Mesendoderm (in vitro differentiated cells): ENCODE data around the gene MPIG6B.

Source experiments
- DNase-seq: peaks from one replicate; pipeline ENCODE4 v3.0.0; 2013
- H2AK5ac ChIP-seq: 2 replicates; pipeline ENCODE4 v1.6.1; 2013; ENCODE audit warnings: low read length, inconsistent platforms
- H2BK120ac ChIP-seq: 2 replicates; pipeline ENCODE4 v1.6.1; 2013; ENCODE audit warnings: low read depth, mild to moderate bottlenecking, low read length, moderate library complexity, mixed read lengths
- H2BK15ac ChIP-seq: replicated peaks from 2 replicates; pipeline ENCODE4 v1.6.1; 2013; ENCODE audit warnings: low read depth, mild to moderate bottlenecking, moderate library complexity
- H2BK5ac ChIP-seq: 2 replicates; pipeline ENCODE4 v1.6.1; 2013; ENCODE audit warnings: low read length, inconsistent platforms
- H3K18ac ChIP-seq: 2 replicates; pipeline ENCODE4 v1.6.1; 2013; ENCODE audit warnings: mild to moderate bottlenecking, low read length, mixed read lengths
- H3K23ac ChIP-seq: one replicate; pipeline ENCODE4 v1.6.1; 2013; ENCODE audit warnings: low read length
- H3K27ac ChIP-seq: 2 replicates; pipeline ENCODE4 v1.5.1; 2013; ENCODE audit warnings: low read depth, mild to moderate bottlenecking, inconsistent platforms, low read length, moderate library complexity
- H3K27me3 ChIP-seq: 2 replicates; pipeline ENCODE4 v1.6.1; 2013; ENCODE audit warnings: low read length, control low read depth, mild to moderate bottlenecking, inconsistent platforms; ENCODE audit not compliant: insufficient read depth, poor library complexity
- H3K36me3 ChIP-seq: 2 replicates; pipeline ENCODE4 v1.6.1; 2013; ENCODE audit warnings: low read length, inconsistent platforms; ENCODE audit not compliant: control insufficient read depth, insufficient read depth
- H3K4ac ChIP-seq: one replicate; pipeline ENCODE4 v1.6.1; 2013; ENCODE audit warnings: low read depth, mild to moderate bottlenecking, low read length, moderate library complexity
- H3K4me1 ChIP-seq: 2 replicates; pipeline ENCODE4 v1.6.1; 2013; ENCODE audit warnings: low read depth, low read length, inconsistent platforms; ENCODE audit not compliant: control insufficient read depth
- H3K4me2 ChIP-seq: 2 replicates; pipeline ENCODE4 v1.6.1; 2013; ENCODE audit warnings: low read length
- H3K4me3 ChIP-seq: 2 replicates; pipeline ENCODE4 v1.5.1; 2013; ENCODE audit warnings: mild to moderate bottlenecking, low read length
- H3K56ac ChIP-seq: one replicate; pipeline ENCODE4 v1.6.1; 2013; ENCODE audit warnings: low read length
- H3K79me1 ChIP-seq: 2 replicates; pipeline ENCODE4 v1.6.1; 2013; ENCODE audit warnings: low read length, inconsistent platforms
- H3K79me2 ChIP-seq: 2 replicates; pipeline ENCODE4 v1.6.1; 2013; ENCODE audit warnings: mild to moderate bottlenecking, low read length; ENCODE audit not compliant: control insufficient read depth, insufficient read depth
- H3K9ac ChIP-seq: 2 replicates; pipeline ENCODE4 v1.6.1; 2013; ENCODE audit warnings: low read length, inconsistent platforms
- H4K5ac ChIP-seq: one replicate; pipeline ENCODE4 v1.6.1; 2013; ENCODE audit warnings: low read length
- H4K8ac ChIP-seq: one replicate; pipeline ENCODE4 v1.6.1; 2013; ENCODE audit warnings: low read depth, mild to moderate bottlenecking, control low read depth, low read length, moderate library complexity
- WGBS: extraction: QIAGEN DNeasy Blood & Tissue Kit; methylation state at CpG from one replicate; pipeline ENCODE4 v1.1.7; 2013; ENCODE audit warnings: low lambda C conversion rate, missing lambda C conversion rate; ENCODE audit not compliant: insufficient coverage; ENCODE audit errors: extremely low coverage; 5-methylcytosine and 5-hydroxymethylcytosine counted together

MPIG6B gene

GRCh38 chr6:31765910-31766794 lies 43.0 kb downstream of the MPIG6B start:
- no peak overlapping the region for H3K4me3 ChIP-seq
- H3K79me2 ChIP-seq = no peaks in the 10 kb centered on the region

GRCh38 chr6:31767096-31767645 lies 44.0 kb downstream of the MPIG6B start:
- DNase-seq = peak; percentile 42
- Histone ChIP-seq H3K56ac (no peak overlapping the region), H3K27ac (no peak overlapping the region), H3K79me1 (no peaks in the 10 kb centered on the region), H2BK5ac (no peak overlapping the region), H2BK120ac (no peak overlapping the region), H3K18ac (no peak overlapping the region), H2BK15ac (no peak overlapping the region), H3K27me3 (no peaks in the 10 kb centered on the region), H2AK5ac (no peak overlapping the region), H3K4me3 (no peak overlapping the region), H3K79me2 (no peaks in the 10 kb centered on the region), H3K4me1 (peaks cover 5% of the 10 kb centered on the region), H4K8ac (no peak overlapping the region), H3K23ac (no peak overlapping the region), H3K36me3 (no peaks in the 10 kb centered on the region), H4K5ac (no peak overlapping the region), H3K4me2 (no peak overlapping the region), H3K4ac (no peak overlapping the region), H3K9ac (no peak overlapping the region)
- WGBS = no CpG with 5 or more reads among the region's 6 CpGs

More at GRCh38 chr6:31765910-31766794, 43.0 kb downstream of the MPIG6B start:
- H3K4me2 ChIP-seq = peak overlapping the region; percentile 21
- no peak overlapping the region for H3K4ac ChIP-seq
- peak overlapping the region; percentile 72 for H3K56ac ChIP-seq
- H4K5ac ChIP-seq = no peak overlapping the region
- no peaks in the 10 kb centered on the region for H3K79me1 ChIP-seq
- DNase-seq = peak; percentile 76
- H3K27me3 ChIP-seq = no peaks in the 10 kb centered on the region
- H2BK120ac ChIP-seq = no peak overlapping the region
- H3K4me1 ChIP-seq = peaks cover 5% of the 10 kb centered on the region
- H2AK5ac ChIP-seq = no peak overlapping the region
- H2BK15ac ChIP-seq = no peak overlapping the region
- H3K18ac ChIP-seq = no peak overlapping the region
- H2BK5ac ChIP-seq = no peak overlapping the region
- H3K23ac ChIP-seq = no peak overlapping the region
- H3K27ac ChIP-seq = no peak overlapping the region
- no CpG with 5 or more reads among the region's 42 CpGs for WGBS
- H3K9ac ChIP-seq = peak overlapping the region; percentile 56
- no peak overlapping the region for H4K8ac ChIP-seq
- H3K36me3 ChIP-seq = no peaks in the 10 kb centered on the region

- no peaks in the 10 kb centered on the region for H3K79me1 ChIP-seq
- no peak overlapping the region for H3K4me3 ChIP-seq
- H4K8ac ChIP-seq = no peak overlapping the region
- no peak overlapping the region for H2AK5ac ChIP-seq
- no peaks in the 10 kb centered on the region for H3K79me2 ChIP-seq
- no peak overlapping the region for H2BK120ac ChIP-seq
- no peak overlapping the region for H4K5ac ChIP-seq
- no peak overlapping the region for H2BK5ac ChIP-seq
- H3K27ac ChIP-seq = no peak overlapping the region
- no peak overlapping the region for H3K18ac ChIP-seq
- H3K4me1 ChIP-seq = no peaks in the 10 kb centered on the region
- no peak overlapping the region for H3K4me2 ChIP-seq
- no peak overlapping the region for H3K23ac ChIP-seq
- no peak overlapping the region for H2BK15ac ChIP-seq
- WGBS = no CpG with 5 or more reads among the region's 18 CpGs
- H3K27me3 ChIP-seq = no peaks in the 10 kb centered on the region
- H3K9ac ChIP-seq = no peak overlapping the region
- no peak overlapping the region for H3K56ac ChIP-seq
- no peak overlapping the region for H3K4ac ChIP-seq
- DNase-seq = no peak
- no peaks in the 10 kb centered on the region for H3K36me3 ChIP-seq
Measured at GRCh38 chr6:31768363-31769257, 45.4 kb downstream of the MPIG6B start.

- no peaks in the 10 kb centered on the region for H3K36me3 ChIP-seq
- H3K4me3 ChIP-seq = no peak overlapping the region
- no peak overlapping the region for H2BK15ac ChIP-seq
- no peak overlapping the region for H2BK120ac ChIP-seq
- H2AK5ac ChIP-seq = no peak overlapping the region
- no peak overlapping the region for H3K4ac ChIP-seq
- H4K8ac ChIP-seq = no peak overlapping the region
- no peak overlapping the region for H2BK5ac ChIP-seq
- no peak overlapping the region for H3K4me2 ChIP-seq
- no CpG with 5 or more reads among the region's 12 CpGs for WGBS
- no peak overlapping the region for H3K23ac ChIP-seq
- H3K56ac ChIP-seq = peak overlapping the region; percentile 5
- H3K18ac ChIP-seq = no peak overlapping the region
- no peaks in the 10 kb centered on the region for H3K4me1 ChIP-seq
- no peaks in the 10 kb centered on the region for H3K79me2 ChIP-seq
- no peaks in the 10 kb centered on the region for H3K27me3 ChIP-seq
- H4K5ac ChIP-seq = no peak overlapping the region
- no peak overlapping the region for H3K27ac ChIP-seq
- peak; percentile 88 for DNase-seq
- H3K79me1 ChIP-seq = no peaks in the 10 kb centered on the region
- no peak overlapping the region for H3K9ac ChIP-seq
Measured at GRCh38 chr6:31769684-31770371, 46.7 kb downstream of the MPIG6B start.

GRCh38 chr6:31770860-31771259 lies 47.7 kb downstream of the MPIG6B start:
- Histone ChIP-seq H3K23ac (no peak overlapping the region), H3K18ac (no peak overlapping the region), H3K79me1 (no peaks in the 10 kb centered on the region), H3K56ac (no peak overlapping the region), H2BK120ac (no peak overlapping the region), H3K36me3 (no peaks in the 10 kb centered on the region), H2BK15ac (no peak overlapping the region), H4K8ac (no peak overlapping the region), H3K4me2 (no peak overlapping the region), H4K5ac (no peak overlapping the region), H2AK5ac (no peak overlapping the region), H3K9ac (no peak overlapping the region), H3K4me1 (no peaks in the 10 kb centered on the region), H3K27me3 (no peaks in the 10 kb centered on the region), H3K4ac (no peak overlapping the region), H3K4me3 (no peak overlapping the region), H3K79me2 (no peaks in the 10 kb centered on the region), H3K27ac (no peak overlapping the region), H2BK5ac (no peak overlapping the region)
- DNase-seq = no peak
- WGBS = no CpG with 5 or more reads among the region's 2 CpGs
